Activated B cell treated with CpG ODN at 0.5 μM for 24 hours (primary cell): ENCODE data around the gene ATN1. TPM values are rescaled to one million over a fixed set of nuclear protein-coding genes. Genes with fewer than 3 reads are reported as not detected.
A peak's percentile ranks its signal among the peaks of the same experiment; 100 is the strongest.

ENCODE experiments used
- ATAC-seq: fragments of 200-7000 bp; cut with Tn5 transposase; one replicate; pipeline ENCODE4 v1.10.0; 2021; ENCODE audit warnings: low read depth, mild to moderate bottlenecking, moderate library complexity
- CTCF ChIA-PET: fragments of 350-600 bp; sonication (Branson Sonifier 250); formaldehyde crosslinking; loops from one replicate; lab custom pipeline; 2021; ENCODE audit warnings: antibody characterized with exemption; lab: Charles Lee
- POLR2A ChIA-PET: fragments of 350-600 bp; sonication (Branson Sonifier 250); formaldehyde crosslinking; loops from one replicate; lab custom pipeline; 2021; ENCODE audit warnings: antibody characterized with exemption; lab: Charles Lee
- DNase-seq: peaks from one replicate; pipeline ENCODE4 v3.0.0; 2022
- H3K27ac Mint-ChIP-seq: one replicate; pipeline ENCODE4 v1.8.0; 2020; ENCODE audit warnings: mixed read lengths
- H3K27me3 Mint-ChIP-seq: one replicate; pipeline ENCODE4 v1.8.0; 2021; ENCODE audit warnings: mixed read lengths
- H3K36me3 Mint-ChIP-seq: one replicate; pipeline ENCODE4 v1.8.0; 2021; ENCODE audit warnings: low read depth, mixed read lengths
- H3K4me1 Mint-ChIP-seq: one replicate; pipeline ENCODE4 v1.8.0; 2021; ENCODE audit warnings: mixed read lengths
- H3K4me3 Mint-ChIP-seq: one replicate; pipeline ENCODE4 v1.8.0; 2020; ENCODE audit warnings: mild to moderate bottlenecking, mixed read lengths
- H3K9me3 Mint-ChIP-seq: one replicate; pipeline ENCODE4 v1.8.0; 2020; ENCODE audit warnings: mixed read lengths
- CTCF ChIP-seq: fragments of 200-600 bp; IDR thresholded peaks from one replicate; pipeline ENCODE4 v1.8.0; 2022; ENCODE audit warnings: antibody characterized with exemption, mild to moderate bottlenecking
- intact Hi-C: fragments of 100-400 bp; cut with micrococcal nuclease; formaldehyde crosslinking; loops from one replicate; pipeline ENCODE4 v1.15.1; 2024
- total RNA-seq: library from RNA; stranded (reverse); gene quantifications from 2 replicates; pipeline ENCODE4 v1.2.3, GENCODE V29; 2022

ATN1 gene
- total RNA-seq, 1 donor from 2014 or later: 50.9 TPM

- ChIA-PET POLR2A (interaction anchor here (1.0 to 24.6 kb wide), 5 partner anchors 10 to 71 kb away, joined by 4 to 1516 read pairs (median 12); partner anchors contain the start of genes EMG1, LPCAT3, PHB2 and PTPN6), CTCF (interaction anchor here (0.8 to 14.9 kb wide), 4 partner anchors 13 to 166 kb away, joined by 3 to 571 read pairs (median 8); partner anchors contain the start of gene SPSB2)
- no peak for DNase-seq
- Mint-ChIP-seq H3K27ac (peak overlapping the region; percentile 96), H3K36me3 (peaks cover 17% of the 10 kb centered on the region), H3K4me1 (peaks cover 83% of the 10 kb centered on the region), H3K9me3 (no peaks in the 10 kb centered on the region), H3K4me3 (peak overlapping the region; percentile 44), H3K27me3 (no peaks in the 10 kb centered on the region)
- ATAC-seq: no peak
- intact Hi-C loops: no loop called here
- TF ChIP-seq CTCF: no peak
These were observed 19.9 kb downstream of the ATN1 start for GRCh38 chr12:6947615-6948014.

GRCh38 chr12:6948873-6949594 lies 21.3 kb downstream of the ATN1 start:
- Mint-ChIP-seq H3K27ac (peak overlapping the region; percentile 96), H3K4me1 (peaks cover 85% of the 10 kb centered on the region), H3K9me3 (no peaks in the 10 kb centered on the region), H3K27me3 (no peaks in the 10 kb centered on the region), H3K4me3 (peak overlapping the region; percentile 60), H3K36me3 (peaks cover 25% of the 10 kb centered on the region)
- TF ChIP-seq CTCF: no peak
- ATAC-seq: peak; percentile 0
- no peak for DNase-seq
- ChIA-PET POLR2A (interaction anchor here (0.7 to 24.6 kb wide), 6 partner anchors 10 to 97 kb away, joined by 3 to 1516 read pairs (median 3); partner anchors contain the start of genes PTPN6 and USP5), CTCF (interaction anchor here (0.6 to 14.9 kb wide), 4 partner anchors 12 to 334 kb away, joined by 3 to 571 read pairs (median 7); partner anchors contain the start of gene SPSB2)
- intact Hi-C loops: no loop called here

- H3K27ac Mint-ChIP-seq: peak overlapping the region; percentile 96
- no peaks in the 10 kb centered on the region for H3K27me3 Mint-ChIP-seq
- H3K4me3 Mint-ChIP-seq: peak overlapping the region; percentile 99
- POLR2A ChIA-PET: interaction anchor here (17.0 to 24.6 kb wide), 2 partner anchors 8 kb away, joined by 1516 read pairs; partner anchors contain the start of genes C12orf57, PTPN6 and RNU7-1
- peaks cover 85% of the 10 kb centered on the region for H3K4me1 Mint-ChIP-seq
- intact Hi-C loops: loop anchor here (10.0 kb wide), 2 partner anchors 316 to 526 kb away; partner anchors contain the start of gene LPAR5
- no peaks in the 10 kb centered on the region for H3K9me3 Mint-ChIP-seq
- TF ChIP-seq CTCF: no peak
- DNase-seq: no peak
- CTCF ChIA-PET: interaction anchor here (1.7 to 14.9 kb wide), 2 partner anchors 10 to 81 kb away, joined by 4 to 571 read pairs; no protein-coding TSS in a partner anchor
- ATAC-seq: no peak
- H3K36me3 Mint-ChIP-seq: peaks cover 38% of the 10 kb centered on the region
These were observed 22.6 kb downstream of the ATN1 start for GRCh38 chr12:6950401-6950801.

- no peak for TF ChIP-seq CTCF
- H3K4me1 Mint-ChIP-seq: peaks cover 85% of the 10 kb centered on the region
- H3K27me3 Mint-ChIP-seq: no peaks in the 10 kb centered on the region
- H3K36me3 Mint-ChIP-seq: peaks cover 43% of the 10 kb centered on the region
- no peaks in the 10 kb centered on the region for H3K9me3 Mint-ChIP-seq
- H3K27ac Mint-ChIP-seq: peak within 1 kb of the TSS; percentile 96
- DNase-seq: peak; percentile 70
- intact Hi-C loops: loop anchor here (1.0 to 10.0 kb wide), 4 partner anchors 8 to 526 kb away; partner anchors contain the start of genes LPAR5 and RNU7-1
- CTCF ChIA-PET: interaction anchor here (1.3 to 14.9 kb wide), 3 partner anchors 10 to 81 kb away, joined by 4 to 571 read pairs (median 5); partner anchors contain the start of gene SPSB2
- peak within 1 kb of the TSS; percentile 99 for H3K4me3 Mint-ChIP-seq
- peak; percentile 62 for ATAC-seq
- POLR2A ChIA-PET: interaction anchor here (0.6 to 24.6 kb wide), 11 partner anchors 8 to 227 kb away, joined by 3 to 1516 read pairs (median 5); partner anchors contain the start of genes C12orf57, COPS7A, PTPN6 and RNU7-1
These were observed 23.2 kb downstream of the ATN1 start, which contains the start of gene PTPN6 for GRCh38 chr12:6950811-6951540. PTPN6 (plus strand) TSS chr12:6951356; CDS start chr12:6951513, 157 bp downstream.
